A549 treated with ZK216348 at 1 μM for 4 hours (cell line): Measurements from ENCODE around the gene GAK. TPM values are rescaled to one million over a fixed set of nuclear protein-coding genes. Genes with fewer than 3 reads are reported as not detected.

Source experiments
- total RNA-seq: library from RNA; stranded (reverse); fragments of 200-300 nt; extraction: Qiagen RNA extraction; gene quantifications from 5 replicates; pipeline ENCODE4 v1.2.3, GENCODE V29; 2022; ENCODE audit warnings: low read depth

Gene GAK
- total RNA-seq: 24.4 to 59.3 TPM (median 48.8 TPM) in 5 replicates

DNA sequence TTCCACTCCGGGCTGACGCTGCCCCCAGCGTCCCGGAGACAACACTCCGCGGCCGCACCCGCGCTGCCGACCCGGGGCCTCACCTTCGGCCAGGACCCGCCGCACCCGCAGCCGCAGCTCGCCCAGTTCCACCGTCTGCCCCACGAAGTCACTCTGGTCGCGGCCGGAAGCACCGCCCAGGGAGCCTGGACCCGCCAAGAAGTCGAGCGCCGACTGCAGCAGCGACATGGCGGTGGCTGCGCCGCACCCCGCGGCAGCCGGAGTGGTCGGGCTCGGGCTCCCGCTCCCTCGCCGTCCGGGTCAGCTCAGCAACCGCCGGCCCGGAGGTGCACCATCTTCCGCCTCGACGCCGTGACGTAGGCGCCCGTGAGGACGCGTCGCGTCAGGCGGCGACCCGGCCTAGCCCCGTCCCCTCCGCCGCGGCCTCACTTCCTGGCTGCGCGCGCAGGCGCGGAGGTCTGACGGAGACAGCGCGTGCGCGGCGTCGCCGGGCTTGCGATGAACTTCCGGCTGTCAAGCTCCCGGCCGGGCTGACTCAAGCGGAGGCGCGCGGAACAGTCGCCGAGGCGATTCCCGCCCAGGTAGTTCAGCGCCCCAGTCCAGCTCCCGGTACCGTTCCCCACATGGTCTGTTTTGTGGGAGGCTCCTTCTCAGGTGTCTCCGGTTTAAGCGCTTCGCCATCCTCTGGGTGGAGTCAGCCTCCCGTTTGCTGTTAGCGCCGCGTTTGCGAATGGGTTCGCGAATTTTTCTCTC is at the start of gene GAK, which contains the start of gene TMEM175:
TSS of gene GAK (minus strand) at position 357 of the 753 bp plus-strand sequence. CDS start at position 228, 129 bp downstream.
TSS of gene TMEM175 (plus strand) at position 501 of the 753 bp plus-strand sequence. CDS start 15,280 bp downstream, outside the sequence.

DNA sequence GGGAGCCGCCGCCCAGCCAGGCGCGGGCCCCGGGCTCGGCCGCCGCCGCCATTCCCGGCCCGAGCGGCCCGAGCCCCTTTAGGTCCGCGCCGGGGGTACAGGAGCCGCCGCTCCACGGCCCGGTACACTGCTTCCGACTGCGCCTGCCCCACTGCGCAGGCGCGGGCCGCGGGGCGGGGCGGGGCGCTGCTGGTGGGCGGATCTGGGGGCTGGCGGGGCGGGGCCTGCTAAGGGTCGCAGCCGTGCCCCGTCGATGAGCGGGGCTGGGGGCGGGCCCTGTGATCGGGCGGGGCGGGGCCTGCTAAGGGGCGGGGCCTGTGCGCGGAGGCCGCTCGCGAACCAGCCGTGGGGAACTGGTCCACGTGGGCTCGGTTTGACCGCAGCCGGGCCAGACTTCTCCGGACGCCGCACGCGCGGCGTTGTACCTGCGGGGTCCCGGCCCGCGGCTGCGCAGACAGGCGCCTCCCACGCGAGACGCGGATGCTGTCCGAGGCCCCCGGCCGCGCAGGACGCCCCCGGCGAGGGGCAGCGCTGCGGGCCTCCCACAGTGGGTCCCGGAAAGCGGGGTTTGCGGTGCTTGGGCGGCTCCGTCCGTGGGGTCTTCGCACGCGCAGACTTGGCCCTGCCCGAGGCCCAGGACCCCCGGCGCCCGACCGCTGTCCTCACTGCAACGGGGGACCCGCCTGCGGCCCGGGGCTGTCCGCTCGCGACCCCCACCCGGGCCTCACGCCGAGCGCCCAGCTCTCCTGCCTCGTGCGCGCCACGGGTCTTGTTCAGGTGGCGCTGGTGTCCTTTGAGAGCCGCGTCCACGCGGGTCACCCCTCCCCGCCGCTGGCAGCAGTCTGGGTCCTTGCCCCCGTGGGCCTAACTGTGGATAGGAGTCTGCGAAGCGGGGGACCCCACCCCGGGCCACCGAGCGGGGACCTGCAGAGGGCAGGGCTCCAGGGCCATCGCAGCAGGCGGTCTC is 41.6 kb upstream of the GAK start, which contains the start of gene DGKQ:
TSS of gene DGKQ (minus strand) at position 139 of the 967 bp plus-strand sequence. CDS start at position 52, 87 bp downstream.

DNA sequence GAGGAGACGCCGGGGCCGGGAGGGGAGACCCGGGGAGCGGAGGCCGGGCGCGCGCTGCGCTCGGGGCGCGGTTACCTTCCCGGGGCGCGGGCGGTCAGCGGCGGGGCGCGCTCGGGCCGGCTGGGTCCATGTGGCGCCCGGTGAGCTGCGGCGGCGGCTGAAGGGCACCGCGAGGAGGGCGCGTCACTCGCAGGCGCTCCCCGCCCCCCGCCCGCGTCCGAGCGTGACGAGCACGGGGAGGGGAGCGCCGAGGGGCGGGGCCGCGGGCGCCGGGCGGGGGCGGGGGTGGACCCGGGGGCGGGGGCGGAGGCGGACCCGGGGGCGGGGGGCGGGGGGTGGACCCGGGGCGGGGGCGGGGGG is 106.2 kb downstream of the GAK start, which contains the start of gene CPLX1:
TSS of gene CPLX1 (minus strand) at position 159 of the 360 bp plus-strand sequence. CDS start 1,607 bp downstream, outside the sequence.

Other genes with a start within 250 kb of the GAK start
- 0.14 to 0.44 TPM (median 0.22 TPM) in 4 of 5 replicates, not detected in the other for gene SLC49A3, start 243.2 kb downstream of the GAK start, total RNA-seq
- gene PCGF3, start 226.5 kb downstream of the GAK start, total RNA-seq: 14.2 to 21.6 TPM (median 20.3 TPM) in 5 replicates
- gene CPLX1, start 106.2 kb downstream of the GAK start, total RNA-seq: 0.46 to 1.5 TPM (median 0.88 TPM) in 5 replicates
- 6.1 to 12.3 TPM (median 8.0 TPM) in 5 replicates for gene TMEM175, start 144 bp upstream of the GAK start, total RNA-seq
- 4.0 to 9.4 TPM (median 7.7 TPM) in 5 replicates for gene DGKQ, start 41.3 kb upstream of the GAK start, total RNA-seq
- 5.5 to 17.7 TPM (median 13.9 TPM) in 5 replicates for gene IDUA, start 54.7 kb upstream of the GAK start, total RNA-seq
- 0.15 to 0.40 TPM (median 0.31 TPM) in 4 of 5 replicates, not detected in the other for gene SLC26A1, start 61.1 kb upstream of the GAK start, total RNA-seq
- gene FGFRL1, start 79.3 kb upstream of the GAK start, total RNA-seq: 10.8 to 25.7 TPM (median 23.0 TPM) in 5 replicates
- gene RNF212, start 181.2 kb upstream of the GAK start, total RNA-seq: 1.5 to 2.5 TPM (median 1.7 TPM) in 5 replicates
- 0.13 to 0.69 TPM (median 0.34 TPM) in 4 of 5 replicates, not detected in the other for gene SPON2, start 240.3 kb upstream of the GAK start, total RNA-seq